Peyer's patch (tissue), 4 donors: Measurements from ENCODE around the gene SERBP1. TPM values are rescaled to one million over a fixed set of nuclear protein-coding genes. Genes with fewer than 3 reads are reported as not detected.

Source experiments
- DNase-seq, 3 donors: peaks; one replicate each; pipeline ENCODE4 v3.0.0-alpha.2; 2017 to 2019
- H3K27ac ChIP-seq, 4 donors: fragments of 200-600 bp; sonication (generic); one replicate each; pipeline ENCODE4 v1.5.1; 2016 to 2019
- H3K27me3 ChIP-seq, 2 donors: fragments of 200-600 bp; sonication (generic); one replicate each; pipeline ENCODE4 v1.5.1; 2019
- H3K36me3 ChIP-seq, 3 donors: fragments of 200-600 bp; sonication (generic); one replicate each; pipeline ENCODE4 v1.5.1; 2016 to 2019
- H3K4me1 ChIP-seq, 4 donors: fragments of 200-600 bp; sonication (generic); one replicate each; pipeline ENCODE4 v1.5.1; 2016 to 2019
- H3K4me3 ChIP-seq, 4 donors: fragments of 200-600 bp; sonication (generic); 1 replicate in 3 of 4; 2 replicates in 1 of 4; pipeline ENCODE4 v1.5.1; 2016 to 2019; ENCODE audit warnings: mild to moderate bottlenecking in 1 of 4
- H3K9me3 ChIP-seq, 4 donors: fragments of 200-600 bp; sonication (generic); one replicate each; pipeline ENCODE4 v1.5.1; 2016 to 2019; ENCODE audit warnings: mild to moderate bottlenecking in 1 of 4
- POLR2A ChIP-seq, 2 donors: fragments of 450-650 bp; IDR thresholded peaks; one replicate each; pipeline ENCODE4 v1.5.1; 2017; ENCODE audit warnings: antibody characterized with exemption in 2 of 2, mild to moderate bottlenecking in 2 of 2, moderate library complexity in 2 of 2
- total RNA-seq, 4 donors: library from RNA; depleted of rRNA; stranded (reverse); fragments of >200 nt; gene quantifications; one replicate each; pipeline ENCODE4 v1.1.0, GENCODE V29; 2016
- TF ChIP-seq, protein P1 (sequence below), 6 experiments: fragments of 450-650 bp in 4 of 6; fragments of 200-600 bp in 2 of 6; sonication (generic) in 1 of 6; IDR thresholded peaks; one replicate each; pipeline ENCODE4 v1.5.1; 2017 to 2019; ENCODE audit warnings: antibody characterized with exemption in 6 of 6, mild to moderate bottlenecking in 3 of 6, moderate library complexity in 1 of 6

Gene SERBP1
- total RNA-seq, 4 donors from 2014 or later = 99.5 to 171 (median 103) TPM

DNA sequence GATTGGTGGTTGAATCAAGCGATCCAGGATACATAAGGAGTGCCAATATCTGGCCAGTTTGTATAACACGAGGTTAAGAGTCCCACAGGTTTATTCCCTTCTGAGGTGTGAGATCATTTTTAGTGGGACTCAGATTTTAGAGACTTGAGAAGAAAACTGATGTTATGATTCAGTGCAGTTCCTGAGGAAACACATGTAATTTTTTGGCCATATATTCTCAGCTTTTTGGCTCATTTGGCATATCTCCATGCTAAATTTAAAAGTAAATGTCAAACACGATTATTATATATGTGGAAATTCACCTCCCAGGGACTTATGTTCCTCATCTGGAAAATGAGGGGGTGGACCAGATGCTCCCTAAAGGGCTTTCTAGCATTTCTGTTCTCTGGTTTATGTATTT is 39.2 kb upstream of the SERBP1 start:
- no peaks in the 10 kb centered on the region for H3K27me3 ChIP-seq
- no peak for DNase-seq
- no peaks in the 10 kb centered on the region for H3K9me3 ChIP-seq
- H3K27ac ChIP-seq = no peak overlapping the region
- no peaks in the 10 kb centered on the region for H3K36me3 ChIP-seq
- no peak overlapping the region for H3K4me3 ChIP-seq
- TF ChIP-seq, protein P1, sequence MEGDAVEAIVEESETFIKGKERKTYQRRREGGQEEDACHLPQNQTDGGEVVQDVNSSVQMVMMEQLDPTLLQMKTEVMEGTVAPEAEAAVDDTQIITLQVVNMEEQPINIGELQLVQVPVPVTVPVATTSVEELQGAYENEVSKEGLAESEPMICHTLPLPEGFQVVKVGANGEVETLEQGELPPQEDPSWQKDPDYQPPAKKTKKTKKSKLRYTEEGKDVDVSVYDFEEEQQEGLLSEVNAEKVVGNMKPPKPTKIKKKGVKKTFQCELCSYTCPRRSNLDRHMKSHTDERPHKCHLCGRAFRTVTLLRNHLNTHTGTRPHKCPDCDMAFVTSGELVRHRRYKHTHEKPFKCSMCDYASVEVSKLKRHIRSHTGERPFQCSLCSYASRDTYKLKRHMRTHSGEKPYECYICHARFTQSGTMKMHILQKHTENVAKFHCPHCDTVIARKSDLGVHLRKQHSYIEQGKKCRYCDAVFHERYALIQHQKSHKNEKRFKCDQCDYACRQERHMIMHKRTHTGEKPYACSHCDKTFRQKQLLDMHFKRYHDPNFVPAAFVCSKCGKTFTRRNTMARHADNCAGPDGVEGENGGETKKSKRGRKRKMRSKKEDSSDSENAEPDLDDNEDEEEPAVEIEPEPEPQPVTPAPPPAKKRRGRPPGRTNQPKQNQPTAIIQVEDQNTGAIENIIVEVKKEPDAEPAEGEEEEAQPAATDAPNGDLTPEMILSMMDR (IDR thresholded peaks at IDR 0.05) = no peak
- no peak for TF ChIP-seq POLR2A (IDR thresholded peaks at IDR 0.05)
- H3K4me1 ChIP-seq = no peaks in the 10 kb centered on the region

DNA sequence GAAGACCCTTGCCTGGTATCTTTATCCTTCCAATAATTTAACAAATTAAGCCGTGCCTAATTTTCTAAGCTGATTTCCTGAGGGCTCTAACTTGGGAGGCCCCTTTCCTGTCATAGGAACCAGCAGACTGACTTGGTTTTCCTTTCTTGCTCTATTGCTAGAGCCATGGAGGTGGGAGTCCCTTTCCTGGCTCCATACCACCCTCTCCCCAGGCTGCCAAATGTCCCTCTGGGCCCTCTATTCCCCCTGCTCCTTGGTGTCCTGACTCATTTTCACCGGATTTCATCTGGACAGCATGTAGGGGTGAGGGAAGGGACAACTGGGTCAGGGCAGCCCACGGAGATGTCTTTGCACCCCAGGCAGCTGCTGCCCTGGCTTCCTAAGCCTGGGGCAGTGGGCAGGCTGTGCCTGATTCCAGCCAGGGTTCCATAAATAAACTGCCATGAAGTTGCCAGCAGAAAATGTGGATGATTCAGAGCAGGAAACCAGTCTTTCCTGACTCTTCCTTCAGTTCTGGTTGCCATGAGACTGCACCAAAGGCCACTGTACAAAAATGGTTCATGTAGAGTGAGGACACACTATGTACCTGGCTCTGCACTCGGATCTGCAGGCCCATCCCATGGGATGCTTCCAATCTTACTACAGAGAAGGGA is 38.0 kb upstream of the SERBP1 start:
- no peaks in the 10 kb centered on the region for H3K27me3 ChIP-seq
- no peaks in the 10 kb centered on the region for H3K4me1 ChIP-seq
- DNase-seq = no peak
- H3K36me3 ChIP-seq = no peaks in the 10 kb centered on the region
- no peak for TF ChIP-seq POLR2A (IDR thresholded peaks at IDR 0.05)
- TF ChIP-seq, protein P1 (IDR thresholded peaks at IDR 0.05) = no peak
- no peak overlapping the region for H3K27ac ChIP-seq
- H3K9me3 ChIP-seq = no peaks in the 10 kb centered on the region
- no peak overlapping the region for H3K4me3 ChIP-seq

DNA sequence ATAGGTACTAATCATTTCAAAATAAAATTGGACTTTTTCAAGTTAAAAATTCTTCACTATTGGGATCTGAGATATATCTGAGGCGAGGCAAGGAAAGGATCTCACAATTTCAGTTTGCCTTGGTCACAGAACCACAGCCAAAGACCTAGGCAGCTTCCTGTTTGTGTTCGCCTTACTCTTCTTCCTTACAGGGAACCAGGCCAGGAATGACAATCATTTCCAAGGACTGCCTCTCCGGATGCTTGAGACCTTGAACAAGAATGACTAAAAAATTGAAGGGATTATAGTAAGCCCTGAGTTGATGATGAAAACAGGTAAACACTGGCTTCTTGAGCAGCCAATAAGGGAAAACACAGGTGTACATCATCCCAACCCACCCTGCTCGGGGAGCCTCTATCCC is 35.2 kb upstream of the SERBP1 start:
- no peak for TF ChIP-seq POLR2A (IDR thresholded peaks at IDR 0.05)
- TF ChIP-seq, protein P1 (IDR thresholded peaks at IDR 0.05) = no peak
- no peak for DNase-seq
- H3K4me1 ChIP-seq = no peaks in the 10 kb centered on the region
- H3K27me3 ChIP-seq = no peaks in the 10 kb centered on the region
- H3K9me3 ChIP-seq = no peaks in the 10 kb centered on the region
- no peak overlapping the region for H3K27ac ChIP-seq
- no peaks in the 10 kb centered on the region for H3K36me3 ChIP-seq
- no peak overlapping the region for H3K4me3 ChIP-seq

DNA sequence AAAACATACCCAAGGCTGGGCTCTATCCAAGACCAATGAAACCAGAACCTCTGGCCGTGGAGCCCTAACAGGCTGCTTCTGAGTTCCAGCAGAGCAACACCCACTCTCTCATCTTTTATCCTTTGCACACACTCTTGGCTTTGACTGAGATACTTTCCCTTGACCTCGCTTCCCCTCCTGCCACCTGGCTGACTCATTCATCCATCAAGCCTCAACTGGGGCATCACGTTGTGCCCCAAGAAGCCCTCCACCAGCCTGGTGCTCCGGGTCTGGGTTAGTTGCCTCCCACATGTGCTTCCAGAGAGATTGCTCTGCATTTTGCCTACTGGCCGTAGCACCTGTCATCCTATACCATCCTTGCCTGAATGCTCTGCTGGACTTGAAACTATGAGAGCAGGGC is 34.5 kb upstream of the SERBP1 start:
- DNase-seq = no peak
- TF ChIP-seq POLR2A (IDR thresholded peaks at IDR 0.05) = no peak
- TF ChIP-seq, protein P1 (IDR thresholded peaks at IDR 0.05) = no peak
- H3K27ac ChIP-seq = no peak overlapping the region
- no peaks in the 10 kb centered on the region for H3K36me3 ChIP-seq
- no peak overlapping the region for H3K4me3 ChIP-seq
- no peaks in the 10 kb centered on the region for H3K9me3 ChIP-seq
- H3K4me1 ChIP-seq = no peaks in the 10 kb centered on the region
- no peaks in the 10 kb centered on the region for H3K27me3 ChIP-seq

DNA sequence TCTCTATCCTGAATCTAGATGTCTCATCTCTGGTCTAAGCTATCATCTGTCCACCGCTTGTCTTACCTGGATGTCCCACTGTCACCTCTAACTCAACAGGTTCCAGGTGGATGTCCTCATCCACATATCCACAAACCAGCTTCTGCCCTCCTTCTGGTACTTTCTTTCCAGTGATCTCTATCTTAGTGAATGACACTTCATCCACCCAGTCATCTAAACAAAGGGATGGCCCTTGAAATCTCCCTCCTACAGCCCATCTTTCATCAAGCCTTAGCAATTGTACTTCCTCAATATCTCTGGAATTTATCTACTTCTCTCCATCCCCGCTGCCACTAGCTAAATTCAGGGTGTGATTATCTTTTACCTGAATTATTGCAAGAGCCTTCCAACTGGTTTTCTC is 33.9 kb upstream of the SERBP1 start:
- H3K9me3 ChIP-seq = no peaks in the 10 kb centered on the region
- DNase-seq = no peak
- TF ChIP-seq, protein P1 (IDR thresholded peaks at IDR 0.05) = no peak
- TF ChIP-seq POLR2A (IDR thresholded peaks at IDR 0.05) = no peak
- H3K4me3 ChIP-seq = no peak overlapping the region
- H3K36me3 ChIP-seq = no peaks in the 10 kb centered on the region
- H3K4me1 ChIP-seq = no peaks in the 10 kb centered on the region
- H3K27ac ChIP-seq = no peak overlapping the region
- H3K27me3 ChIP-seq = no peaks in the 10 kb centered on the region
